DMS53 (cell line): Measurements from ENCODE around the gene SHISAL2A.
A peak's percentile ranks its signal among the peaks of the same experiment; 100 is the strongest.

Experiments
- DNase-seq: peaks from one replicate; lab custom pipeline; 2025; lab: John Stamatoyannopoulos, UW

The SHISAL2A gene

GRCh38 chr1:52632732-52633290 lies at the start of gene SHISAL2A:
Gene SHISAL2A (plus strand): TSS chr1:52633168. CDS start chr1:52633494, 326 bp downstream.
- peak; percentile 88 for DNase-seq

GRCh38 chr1:52585474-52585873 lies 47.5 kb upstream of the SHISAL2A start:
- no peak for DNase-seq

GRCh38 chr1:52588027-52588426 lies 44.9 kb upstream of the SHISAL2A start:
- DNase-seq: no peak

GRCh38 chr1:52588535-52588934 lies 44.4 kb upstream of the SHISAL2A start:
- DNase-seq: no peak

- DNase-seq: no peak
These were observed 42.7 kb upstream of the SHISAL2A start for GRCh38 chr1:52590266-52590665.

DNA sequence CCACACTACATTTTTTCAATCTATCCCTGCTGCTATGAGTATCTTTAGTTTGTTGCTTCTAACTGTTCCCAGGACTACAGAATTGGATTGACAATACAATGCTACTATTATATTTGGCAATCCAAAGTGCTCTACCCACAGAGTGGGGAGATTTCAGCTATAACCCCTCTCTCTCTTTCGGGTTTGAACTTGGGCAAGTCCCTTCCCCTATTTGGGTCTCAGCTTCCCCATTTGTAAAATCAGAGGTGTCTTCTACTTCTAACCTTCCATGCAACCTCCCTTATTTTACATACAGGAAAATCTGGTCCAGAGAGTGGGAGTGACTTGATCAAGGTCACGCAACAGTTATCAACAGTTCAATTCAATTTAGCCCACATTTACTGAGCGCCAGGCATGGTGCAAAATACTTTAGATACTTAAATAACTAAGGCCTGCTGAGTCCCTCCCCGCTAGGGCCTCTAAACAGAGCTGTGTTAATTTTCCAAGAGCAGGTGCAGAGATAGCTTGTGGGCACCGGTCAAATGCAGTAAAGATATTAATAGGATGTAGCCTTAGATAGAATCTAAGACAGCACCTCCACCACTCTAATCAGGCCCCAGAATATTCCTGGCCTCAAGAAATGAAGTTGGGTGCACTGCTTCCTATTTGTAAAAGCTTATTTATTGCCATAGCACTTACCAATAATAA lies 40.2 kb upstream of the SHISAL2A start:
- no peak for DNase-seq

- no peak for DNase-seq
These were observed 39.5 kb upstream of the SHISAL2A start for GRCh38 chr1:52593495-52593894.

GRCh38 chr1:52595061-52595460 lies 37.9 kb upstream of the SHISAL2A start:
- no peak for DNase-seq

DNA sequence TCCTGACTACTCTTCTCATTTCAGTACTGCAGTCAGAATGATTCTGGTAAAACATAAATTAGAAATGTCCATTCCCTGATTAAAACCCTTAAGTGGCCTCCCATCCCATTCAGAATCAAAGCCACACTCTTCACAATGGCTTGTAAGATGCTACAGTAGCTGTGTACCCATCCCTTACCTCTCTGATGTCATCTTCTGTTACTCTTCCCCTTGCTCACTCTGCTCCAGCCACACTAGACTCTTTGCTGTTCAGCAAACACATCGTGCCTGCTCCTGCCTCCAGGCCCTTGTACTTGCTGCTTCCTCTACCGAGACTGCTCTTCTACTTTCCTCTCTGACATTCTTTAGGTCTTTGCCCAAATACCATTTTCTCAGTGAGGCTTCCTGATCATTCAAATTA lies 35.1 kb upstream of the SHISAL2A start:
- no peak for DNase-seq

DNA sequence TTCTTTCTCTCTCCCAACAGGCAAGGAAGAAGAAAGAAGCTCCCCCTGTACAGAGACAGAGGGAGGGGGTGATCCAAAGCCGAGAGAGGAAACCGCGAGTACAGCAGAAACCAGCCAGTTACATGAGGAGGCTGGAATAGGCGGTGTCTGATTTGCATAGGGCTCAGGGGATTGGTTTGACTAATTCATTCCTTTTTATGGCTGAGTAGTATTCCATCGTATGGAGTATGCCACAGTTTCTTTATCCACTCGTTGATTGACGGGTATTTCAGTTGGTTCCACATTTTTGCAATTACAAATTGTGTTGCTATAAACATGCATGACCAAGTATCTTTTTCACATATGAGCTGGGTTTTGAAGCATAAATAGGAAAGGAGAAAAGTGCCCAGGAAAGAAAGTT lies 34.2 kb upstream of the SHISAL2A start:
- DNase-seq: no peak

GRCh38 chr1:52599236-52599635 lies 33.7 kb upstream of the SHISAL2A start:
- no peak for DNase-seq

- no peak for DNase-seq
These were observed 32.3 kb upstream of the SHISAL2A start for GRCh38 chr1:52600533-52601179.

GRCh38 chr1:52601519-52601918 lies 31.4 kb upstream of the SHISAL2A start:
- no peak for DNase-seq

DNA sequence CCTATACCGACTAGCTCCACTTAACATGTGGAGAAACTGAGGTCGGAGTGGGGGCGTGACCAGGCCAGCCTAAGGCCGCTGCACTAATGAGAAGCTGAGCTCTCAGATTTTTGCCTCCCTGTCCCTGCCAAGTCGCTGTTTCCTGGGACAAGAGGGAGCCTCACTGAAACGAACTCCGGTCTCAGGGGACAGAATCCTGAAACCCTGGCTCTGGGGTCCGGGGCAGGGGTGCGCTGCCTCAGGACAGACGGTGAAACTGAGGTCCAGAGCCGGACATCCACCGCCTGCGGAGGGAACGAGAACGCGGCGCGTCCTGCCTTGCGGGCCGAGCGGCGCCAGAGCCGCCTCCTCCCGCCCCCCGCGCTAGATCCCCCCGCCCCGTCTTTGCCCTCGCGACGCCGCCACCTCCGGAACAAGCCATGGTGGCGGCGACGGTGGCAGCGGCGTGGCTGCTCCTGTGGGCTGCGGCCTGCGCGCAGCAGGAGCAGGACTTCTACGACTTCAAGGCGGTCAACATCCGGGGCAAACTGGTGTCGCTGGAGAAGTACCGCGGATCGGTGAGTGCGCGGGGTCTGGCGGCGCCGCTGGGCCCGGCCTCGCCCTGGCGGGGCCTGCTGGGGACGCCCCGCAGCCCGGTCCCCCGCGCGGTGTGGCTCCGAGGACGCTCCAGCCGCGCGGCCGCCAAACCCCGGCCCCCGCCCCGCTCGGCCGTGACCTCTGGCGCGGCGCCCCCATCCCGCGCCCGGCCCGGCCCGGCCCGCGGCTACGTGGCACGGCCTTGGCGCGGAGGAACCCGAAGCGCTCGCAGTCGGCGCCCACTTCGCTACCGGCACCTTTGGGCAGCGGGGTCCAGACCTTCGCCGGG lies 30.7 kb upstream of the SHISAL2A start, which contains the start of gene GPX7:
Gene GPX7, plus strand, starts transcription at position 381 of the 865 bp plus-strand sequence. Its CDS starts 39 bp downstream, at position 420.
- peak; percentile 89 for DNase-seq

DNA sequence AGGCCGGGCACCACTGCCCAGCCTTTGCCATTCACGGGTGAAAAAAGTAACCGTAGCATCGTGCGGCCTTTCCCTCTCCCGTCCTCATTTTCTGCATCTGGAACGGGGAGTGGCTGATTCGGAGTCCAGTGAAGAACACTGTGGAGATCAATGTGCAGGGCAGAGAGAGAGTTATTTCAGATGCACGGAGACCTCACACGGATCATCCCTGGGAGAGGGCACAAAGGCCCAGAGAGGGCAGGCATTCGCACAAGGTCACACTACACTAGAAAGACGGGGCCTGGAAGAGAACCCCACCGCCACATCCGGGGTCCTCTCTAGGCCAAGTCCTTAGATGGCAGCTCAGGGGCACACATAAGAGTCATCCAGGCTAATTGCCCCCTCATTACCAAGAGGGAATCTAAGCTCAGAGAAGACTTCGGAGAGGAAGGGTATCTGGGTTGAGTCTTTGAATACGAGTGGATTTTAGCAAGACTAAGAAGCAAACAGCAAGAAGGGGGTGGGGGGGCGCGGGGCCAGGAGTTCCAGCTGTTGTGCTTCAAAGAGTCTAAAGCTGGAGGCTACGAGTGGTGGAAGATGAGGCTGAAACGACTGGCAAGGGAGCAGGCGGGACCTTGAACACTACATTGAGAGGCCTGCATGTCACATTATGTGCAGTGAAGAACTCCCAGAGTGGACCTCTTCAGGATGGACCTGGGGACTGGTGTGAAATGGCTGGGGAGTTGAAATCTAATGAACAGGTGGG lies 29.9 kb upstream of the SHISAL2A start:
- peak; percentile 74 for DNase-seq

GRCh38 chr1:52603630-52604029 lies 29.3 kb upstream of the SHISAL2A start:
- DNase-seq: no peak

DNA sequence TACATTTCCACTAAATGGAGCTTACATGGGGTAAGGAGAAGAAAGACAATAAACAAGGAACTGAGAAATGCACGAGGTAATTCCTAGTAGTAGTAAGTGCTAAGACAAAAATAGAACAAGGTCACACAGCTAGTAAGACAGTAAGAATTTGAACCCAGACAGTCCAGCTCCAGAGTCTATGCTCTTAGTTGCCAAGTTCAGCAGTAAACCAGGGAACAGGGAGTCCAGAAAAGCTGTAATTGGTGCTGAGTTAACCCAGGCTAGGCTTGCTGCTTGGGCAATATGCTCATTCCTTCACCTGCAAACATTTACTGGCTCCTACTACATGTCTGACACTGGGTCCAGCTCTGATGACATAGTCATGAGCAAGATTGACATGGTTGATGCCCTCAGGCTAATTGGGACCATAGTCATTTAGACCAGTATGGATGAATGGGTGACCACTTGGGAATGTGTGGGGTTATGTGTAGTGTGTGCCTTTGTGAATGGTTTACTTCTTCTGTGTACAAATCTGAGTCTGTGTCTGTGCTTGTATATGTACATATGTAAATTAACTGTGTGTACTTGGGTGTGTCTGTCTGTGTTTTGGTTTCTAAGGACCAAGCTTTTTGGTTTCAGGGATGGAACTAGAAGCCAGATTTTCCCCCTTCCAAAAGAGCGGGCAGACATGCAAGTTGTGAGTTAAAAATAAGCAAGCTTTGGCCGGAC lies 28.8 kb upstream of the SHISAL2A start:
- DNase-seq: no peak

- DNase-seq: no peak
These were observed 19.2 kb upstream of the SHISAL2A start for GRCh38 chr1:52613636-52614373.

DNA sequence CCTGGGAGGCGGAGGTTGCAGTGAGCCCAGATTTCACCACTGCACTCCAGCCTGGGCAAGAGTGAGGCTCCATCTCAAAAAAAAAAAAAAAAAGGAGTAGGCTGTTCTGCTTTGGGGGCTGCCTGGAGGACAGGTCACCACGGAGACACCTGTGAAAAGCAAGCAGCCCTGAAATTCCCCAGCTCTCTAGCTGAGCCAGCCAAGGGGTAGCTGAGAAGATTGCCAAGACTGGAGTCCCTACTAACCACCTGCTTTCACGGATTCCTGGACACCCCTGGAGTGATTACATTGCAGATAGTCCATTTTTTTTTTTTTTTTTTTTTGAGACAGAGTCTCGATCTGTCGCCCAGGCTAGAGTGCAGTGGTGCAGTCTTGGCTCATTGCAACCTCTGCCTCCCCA lies 18.3 kb upstream of the SHISAL2A start:
- DNase-seq: no peak

DNA sequence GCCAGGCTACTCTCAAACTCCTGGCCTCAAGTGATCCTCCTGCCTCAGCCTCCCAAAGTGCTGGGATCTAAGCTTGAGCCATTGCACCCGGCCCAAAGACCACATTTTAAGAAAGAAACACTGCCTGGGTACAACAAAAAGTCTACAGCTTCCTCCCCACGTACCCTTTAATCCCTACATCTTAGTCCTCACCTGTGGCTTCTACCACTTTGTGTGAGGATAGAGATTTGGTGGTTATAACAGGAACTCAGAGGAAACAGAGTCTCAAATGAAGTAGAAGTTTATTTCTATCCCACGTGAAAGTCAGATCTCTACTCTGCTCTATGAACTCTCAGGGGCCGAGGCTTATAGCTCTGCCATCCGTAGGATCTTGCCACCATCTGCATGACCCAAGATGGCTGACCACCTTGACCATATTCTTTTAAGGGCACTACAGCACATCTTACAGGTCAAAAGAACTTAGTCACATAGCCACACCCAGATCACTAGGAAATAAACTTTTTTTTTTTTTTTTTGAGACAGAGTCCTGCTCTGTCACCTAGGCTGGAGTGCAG lies 17.4 kb upstream of the SHISAL2A start:
- DNase-seq: no peak
